Measurements from ENCODE around the gene HEYL. TPM values are rescaled to one million over a fixed set of nuclear protein-coding genes. Genes with fewer than 3 reads are reported as not detected.

HEYL gene
- total and polyA plus RNA-seq, 9 of the 15 experiments (the other 6 are each of a cell fraction or from before 2014, with no cell fraction given): 0.13 to 0.89 (median 0.25) TPM

DNA sequence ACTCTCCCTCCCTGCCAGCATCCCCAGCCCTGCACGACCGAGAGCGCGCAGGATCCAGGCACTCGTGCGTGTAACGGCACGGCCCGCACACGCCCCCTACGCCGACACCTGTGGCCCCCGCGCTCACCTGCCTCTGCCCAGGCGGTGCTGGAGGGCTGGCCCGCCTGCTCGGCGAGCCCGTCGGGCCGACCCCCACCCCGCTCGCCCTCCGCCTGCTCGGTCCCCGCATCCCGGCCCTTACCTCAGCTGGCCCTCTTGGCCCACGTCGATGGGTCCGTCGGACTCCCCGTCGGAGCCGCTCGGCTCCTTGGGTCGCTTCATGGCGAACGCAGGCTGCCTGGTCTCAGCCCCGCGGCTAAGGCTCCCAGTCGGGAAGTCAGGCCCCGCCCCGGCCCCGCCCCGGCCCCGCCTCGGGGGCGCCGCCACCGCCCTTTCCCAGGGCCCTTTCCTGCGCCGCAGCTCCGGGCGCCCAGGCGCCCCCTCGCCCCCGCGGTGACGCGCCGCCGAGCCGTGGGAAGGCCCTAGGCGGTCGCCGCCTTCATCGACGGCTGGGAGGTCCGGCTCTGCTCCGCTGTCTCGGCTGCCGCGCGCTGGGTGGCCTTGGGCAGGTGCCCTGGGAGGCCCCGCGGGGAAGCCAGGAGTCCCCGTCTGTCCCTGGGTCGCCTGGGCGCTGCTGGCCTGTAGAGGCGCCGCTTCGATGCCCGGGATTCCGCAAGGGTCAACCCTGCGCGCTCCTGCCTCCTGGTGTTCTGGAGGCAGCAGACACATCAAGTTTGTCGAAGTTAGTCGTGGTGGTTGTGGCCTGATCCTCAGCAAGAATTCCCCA lies at the start of gene HEYL (continued):
- TF ChIP-seq NR2F6 (CRISPR knock-in tag; IDR thresholded peaks at IDR 0.05) (peak; percentile 66; the same call in 1 of the 2 replicates), ZKSCAN1 (IDR thresholded peaks at IDR 0.05; ENCODE audit: low read depth, low read length) (no peak), CTBP1 (IDR thresholded peaks at IDR 0.05; ENCODE audit: borderline replicate concordance) (peak; percentile 93), ESRRA (IDR thresholded peaks at IDR 0.05; ENCODE audit: borderline replicate concordance, low read depth) (peak; percentile 39; the same call in 1 of the 2 replicates), NCOA1 (IDR thresholded peaks at IDR 0.05; ENCODE audit: low read depth) (no peak), ZNF717 (CRISPR knock-in tag; IDR thresholded peaks at IDR 0.05) (no peak), ZNF696 (CRISPR knock-in tag; conservative IDR thresholded peaks at IDR 0.05) (no peak), NONO (IDR thresholded peaks at IDR 0.05; ENCODE audit: low read depth in 2 of 2, low read length in 1 of 2) (peak in 1 of 2 experiments; percentile 93; a peak in 2 of 4 replicates), SRSF1 (IDR thresholded peaks at IDR 0.05; ENCODE audit: low read depth, low read length) (no peak), FIP1L1 (IDR thresholded peaks at IDR 0.05; ENCODE audit: low read depth, low read length, poor library complexity, severe bottlenecking) (no peak), BACH1 (tag; IDR thresholded peaks at IDR 0.05) (no peak), C11orf30 (IDR thresholded peaks at IDR 0.05; ENCODE audit: low read depth) (no peak), ZNF24 (IDR thresholded peaks at IDR 0.05) (no peak), JUNB (CRISPR knock-in tag; conservative IDR thresholded peaks at IDR 0.05) (no peak), TCF7 (IDR thresholded peaks at IDR 0.05; ENCODE audit: borderline replicate concordance) (no peak), GATAD2B (IDR thresholded peaks at IDR 0.05; ENCODE audit: borderline replicate concordance) (peak; percentile 73; the same call in 1 of the 2 replicates)
- TF ChIP-seq, protein P1, sequence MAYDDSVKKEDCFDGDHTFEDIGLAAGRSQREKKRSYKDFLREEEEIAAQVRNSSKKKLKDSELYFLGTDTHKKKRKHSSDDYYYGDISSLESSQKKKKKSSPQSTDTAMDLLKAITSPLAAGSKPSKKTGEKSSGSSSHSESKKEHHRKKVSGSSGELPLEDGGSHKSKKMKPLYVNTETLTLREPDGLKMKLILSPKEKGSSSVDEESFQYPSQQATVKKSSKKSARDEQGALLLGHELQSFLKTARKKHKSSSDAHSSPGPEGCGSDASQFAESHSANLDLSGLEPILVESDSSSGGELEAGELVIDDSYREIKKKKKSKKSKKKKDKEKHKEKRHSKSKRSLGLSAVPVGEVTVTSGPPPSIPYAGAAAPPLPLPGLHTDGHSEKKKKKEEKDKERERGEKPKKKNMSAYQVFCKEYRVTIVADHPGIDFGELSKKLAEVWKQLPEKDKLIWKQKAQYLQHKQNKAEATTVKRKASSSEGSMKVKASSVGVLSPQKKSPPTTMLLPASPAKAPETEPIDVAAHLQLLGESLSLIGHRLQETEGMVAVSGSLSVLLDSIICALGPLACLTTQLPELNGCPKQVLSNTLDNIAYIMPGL (CRISPR knock-in tag; IDR thresholded peaks at IDR 0.05): no peak
- TF ChIP-seq, protein P2, sequence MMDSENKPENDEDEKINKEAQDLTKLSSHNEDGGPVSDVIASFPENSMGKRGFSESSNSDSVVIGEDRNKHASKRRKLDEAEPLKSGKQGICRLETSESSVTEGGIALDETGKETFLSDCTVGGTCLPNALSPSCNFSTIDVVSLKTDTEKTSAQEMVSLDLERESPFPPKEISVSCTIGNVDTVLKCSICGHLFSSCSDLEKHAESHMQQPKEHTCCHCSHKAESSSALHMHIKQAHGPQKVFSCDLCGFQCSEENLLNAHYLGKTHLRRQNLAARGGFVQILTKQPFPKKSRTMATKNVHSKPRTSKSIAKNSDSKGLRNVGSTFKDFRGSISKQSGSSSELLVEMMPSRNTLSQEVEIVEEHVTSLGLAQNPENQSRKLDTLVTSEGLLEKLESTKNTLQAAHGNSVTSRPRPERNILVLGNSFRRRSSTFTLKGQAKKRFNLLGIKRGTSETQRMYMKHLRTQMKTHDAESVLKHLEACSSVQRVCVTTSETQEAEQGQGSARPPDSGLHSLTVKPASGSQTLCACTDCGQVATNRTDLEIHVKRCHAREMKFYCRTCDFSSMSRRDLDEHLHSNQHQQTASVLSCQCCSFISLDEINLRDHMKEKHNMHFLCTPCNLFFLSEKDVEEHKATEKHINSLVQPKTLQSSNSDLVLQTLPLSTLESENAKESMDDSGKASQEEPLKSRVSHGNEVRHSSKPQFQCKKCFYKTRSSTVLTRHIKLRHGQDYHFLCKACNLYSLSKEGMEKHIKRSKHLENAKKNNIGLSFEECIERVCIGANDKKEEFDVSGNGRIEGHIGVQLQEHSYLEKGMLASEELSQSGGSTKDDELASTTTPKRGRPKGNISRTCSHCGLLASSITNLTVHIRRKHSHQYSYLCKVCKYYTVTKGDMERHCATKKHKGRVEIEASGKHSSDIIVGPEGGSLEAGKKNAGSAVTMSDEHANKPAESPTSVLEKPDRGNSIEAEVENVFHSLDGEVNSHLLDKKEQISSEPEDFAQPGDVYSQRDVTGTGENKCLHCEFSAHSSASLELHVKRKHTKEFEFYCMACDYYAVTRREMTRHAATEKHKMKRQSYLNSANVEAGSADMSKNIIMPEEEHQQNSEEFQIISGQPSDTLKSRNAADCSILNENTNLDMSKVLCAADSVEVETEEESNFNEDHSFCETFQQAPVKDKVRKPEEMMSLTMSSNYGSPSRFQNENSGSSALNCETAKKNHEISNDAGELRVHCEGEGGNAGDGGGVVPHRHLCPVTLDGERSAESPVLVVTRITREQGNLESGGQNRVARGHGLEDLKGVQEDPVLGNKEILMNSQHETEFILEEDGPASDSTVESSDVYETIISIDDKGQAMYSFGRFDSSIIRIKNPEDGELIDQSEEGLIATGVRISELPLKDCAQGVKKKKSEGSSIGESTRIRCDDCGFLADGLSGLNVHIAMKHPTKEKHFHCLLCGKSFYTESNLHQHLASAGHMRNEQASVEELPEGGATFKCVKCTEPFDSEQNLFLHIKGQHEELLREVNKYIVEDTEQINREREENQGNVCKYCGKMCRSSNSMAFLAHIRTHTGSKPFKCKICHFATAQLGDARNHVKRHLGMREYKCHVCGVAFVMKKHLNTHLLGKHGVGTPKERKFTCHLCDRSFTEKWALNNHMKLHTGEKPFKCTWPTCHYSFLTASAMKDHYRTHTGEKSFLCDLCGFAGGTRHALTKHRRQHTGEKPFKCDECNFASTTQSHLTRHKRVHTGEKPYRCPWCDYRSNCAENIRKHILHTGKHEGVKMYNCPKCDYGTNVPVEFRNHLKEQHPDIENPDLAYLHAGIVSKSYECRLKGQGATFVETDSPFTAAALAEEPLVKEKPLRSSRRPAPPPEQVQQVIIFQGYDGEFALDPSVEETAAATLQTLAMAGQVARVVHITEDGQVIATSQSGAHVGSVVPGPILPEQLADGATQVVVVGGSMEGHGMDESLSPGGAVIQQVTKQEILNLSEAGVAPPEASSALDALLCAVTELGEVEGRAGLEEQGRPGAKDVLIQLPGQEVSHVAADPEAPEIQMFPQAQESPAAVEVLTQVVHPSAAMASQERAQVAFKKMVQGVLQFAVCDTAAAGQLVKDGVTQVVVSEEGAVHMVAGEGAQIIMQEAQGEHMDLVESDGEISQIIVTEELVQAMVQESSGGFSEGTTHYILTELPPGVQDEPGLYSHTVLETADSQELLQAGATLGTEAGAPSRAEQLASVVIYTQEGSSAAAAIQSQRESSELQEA (IDR thresholded peaks at IDR 0.05; ENCODE audit: low read depth): no peak

Measured in K562 (cell line).